ENCODE results near the gene TMEM38A.
"Not testable (repeated sequence)": the region's sequence is repeated elsewhere in the genome, so short reads cannot be mapped to it uniquely, and the experiment has no call there.

The TMEM38A gene

DNA sequence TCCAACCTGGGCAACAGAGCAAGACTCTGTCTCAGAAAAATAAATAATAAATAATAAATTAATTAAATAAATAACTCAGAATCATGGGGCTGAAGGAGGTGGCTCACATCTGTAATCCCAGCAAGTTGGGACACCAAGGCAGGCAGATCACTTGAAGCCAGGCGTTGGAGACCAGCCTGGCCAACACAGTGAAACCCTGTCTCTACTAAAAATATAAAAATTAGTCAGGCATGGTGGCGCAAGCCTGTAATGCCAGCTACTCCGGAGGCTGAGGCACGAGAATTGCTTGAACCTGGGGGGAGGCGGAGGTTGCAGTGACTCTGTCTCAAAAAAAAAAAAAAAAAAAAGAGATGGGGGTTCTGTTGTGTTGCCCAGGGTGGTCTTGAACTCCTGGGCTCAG is 7.2 kb downstream of the TMEM38A start:
- POLR2A ChIA-PET: no interaction called here

GRCh38 chr19:16668702-16669101 is 7.8 kb downstream of the TMEM38A start:
- CTCF ChIA-PET; POLR2A ChIA-PET; DNase-seq (ENCODE audit: extremely low spot score): not testable (repeated sequence)

More for the DNA sequence above, 7.2 kb downstream of the TMEM38A start:
- CTCF ChIA-PET: no interaction called here
- no peak for DNase-seq (ENCODE audit: extremely low spot score)
- TF ChIP-seq, protein P1, sequence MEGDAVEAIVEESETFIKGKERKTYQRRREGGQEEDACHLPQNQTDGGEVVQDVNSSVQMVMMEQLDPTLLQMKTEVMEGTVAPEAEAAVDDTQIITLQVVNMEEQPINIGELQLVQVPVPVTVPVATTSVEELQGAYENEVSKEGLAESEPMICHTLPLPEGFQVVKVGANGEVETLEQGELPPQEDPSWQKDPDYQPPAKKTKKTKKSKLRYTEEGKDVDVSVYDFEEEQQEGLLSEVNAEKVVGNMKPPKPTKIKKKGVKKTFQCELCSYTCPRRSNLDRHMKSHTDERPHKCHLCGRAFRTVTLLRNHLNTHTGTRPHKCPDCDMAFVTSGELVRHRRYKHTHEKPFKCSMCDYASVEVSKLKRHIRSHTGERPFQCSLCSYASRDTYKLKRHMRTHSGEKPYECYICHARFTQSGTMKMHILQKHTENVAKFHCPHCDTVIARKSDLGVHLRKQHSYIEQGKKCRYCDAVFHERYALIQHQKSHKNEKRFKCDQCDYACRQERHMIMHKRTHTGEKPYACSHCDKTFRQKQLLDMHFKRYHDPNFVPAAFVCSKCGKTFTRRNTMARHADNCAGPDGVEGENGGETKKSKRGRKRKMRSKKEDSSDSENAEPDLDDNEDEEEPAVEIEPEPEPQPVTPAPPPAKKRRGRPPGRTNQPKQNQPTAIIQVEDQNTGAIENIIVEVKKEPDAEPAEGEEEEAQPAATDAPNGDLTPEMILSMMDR (IDR thresholded peaks at IDR 0.05; ENCODE audit: control extremely low read depth, extremely low read depth, low read depth, missing control alignments): no peak

- POLR2A ChIA-PET: interaction anchor here (0.7 kb wide), 1 partner anchor 791 kb away, joined by 3 read pairs; the partner anchor contains the start of gene NXNL1
- TF ChIP-seq, protein P1 (IDR thresholded peaks at IDR 0.05; ENCODE audit: control extremely low read depth, extremely low read depth, low read depth, missing control alignments): no peak
- CTCF ChIA-PET: interaction anchor here (0.8 kb wide), 1 partner anchor 10 kb away, joined by 4 read pairs; the partner anchor contains the start of gene TMEM38A
- DNase-seq (ENCODE audit: extremely low spot score): no peak
Measured at GRCh38 chr19:16670291-16670690, 9.4 kb downstream of the TMEM38A start.

- ChIA-PET POLR2A (no interaction called here), CTCF (interaction anchor here (1.5 to 2.4 kb wide), 3 partner anchors 16 to 44 kb away, joined by 3 to 7 read pairs (median 6); no protein-coding TSS in a partner anchor)
- no peak for DNase-seq (ENCODE audit: extremely low spot score)
- TF ChIP-seq, protein P1 (IDR thresholded peaks at IDR 0.05; ENCODE audit: control extremely low read depth, extremely low read depth, low read depth, missing control alignments): no peak
Measured at GRCh38 chr19:16671652-16672274, 10.8 kb downstream of the TMEM38A start.

DNA sequence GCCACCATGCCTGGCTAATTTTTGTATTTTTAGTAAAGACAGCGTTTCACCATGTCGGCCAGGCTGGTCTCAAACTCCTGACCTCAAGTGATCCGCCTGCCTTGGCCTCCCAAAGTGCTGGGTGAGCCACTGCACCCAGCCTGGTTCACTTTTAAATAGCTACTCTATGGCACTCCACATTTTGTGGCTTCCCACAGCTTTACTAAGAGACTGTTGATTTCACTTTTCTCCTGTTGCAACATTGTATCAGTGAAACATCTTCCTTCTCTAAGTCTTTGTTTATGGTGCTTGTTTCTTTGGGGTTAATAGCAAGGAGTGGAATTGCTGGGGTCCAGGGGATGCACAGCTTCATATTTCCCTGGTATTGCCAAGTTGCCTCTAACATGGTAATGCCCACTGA is 12.3 kb downstream of the TMEM38A start:
- DNase-seq (ENCODE audit: extremely low spot score): no peak
- ChIA-PET CTCF (interaction anchor here (2.0 to 2.4 kb wide), 2 partner anchors 14 to 42 kb away, joined by 6 to 7 read pairs; no protein-coding TSS in a partner anchor), POLR2A (interaction anchor here (0.5 kb wide), 2 partner anchors 426 to 447 kb away, joined by 3 to 4 read pairs; no protein-coding TSS in a partner anchor)
- TF ChIP-seq, protein P1 (IDR thresholded peaks at IDR 0.05; ENCODE audit: control extremely low read depth, extremely low read depth, low read depth, missing control alignments): no peak

DNA sequence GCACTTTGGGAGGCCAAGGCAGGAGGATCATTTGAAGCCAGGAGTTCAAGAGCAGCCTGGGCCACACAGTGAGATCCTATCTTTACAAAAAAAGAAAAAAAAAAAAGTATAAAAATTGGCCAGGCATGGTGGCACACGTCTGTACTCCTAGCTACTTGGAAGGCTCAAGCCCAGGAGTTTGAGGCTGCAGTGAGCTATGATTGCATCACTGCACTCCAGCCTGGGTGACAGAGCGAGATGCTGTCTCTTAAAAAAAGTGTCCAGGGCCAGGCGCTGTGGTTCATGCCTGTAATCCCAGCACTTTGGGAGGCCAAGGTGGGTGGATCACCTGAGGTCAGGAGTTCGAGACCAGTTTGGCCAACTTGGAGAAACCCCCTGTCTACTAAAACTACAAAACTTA is 12.9 kb downstream of the TMEM38A start:
- not testable (repeated sequence) for DNase-seq (ENCODE audit: extremely low spot score)
- ChIA-PET CTCF (interaction anchor here (2.4 kb wide), 1 partner anchor 14 kb away, joined by 6 read pairs; no protein-coding TSS in a partner anchor), POLR2A (interaction anchor here (0.5 kb wide), 2 partner anchors 426 to 446 kb away, joined by 3 to 4 read pairs; no protein-coding TSS in a partner anchor)

GRCh38 chr19:16676101-16676798 is 15.3 kb downstream of the TMEM38A start:
- ChIA-PET CTCF (interaction anchor here (0.9 to 2.1 kb wide), 3 partner anchors 12 to 39 kb away, joined by 4 to 7 read pairs (median 5); no protein-coding TSS in a partner anchor), POLR2A (no interaction called here)
- TF ChIP-seq, protein P1 (IDR thresholded peaks at IDR 0.05; ENCODE audit: control extremely low read depth, extremely low read depth, low read depth, missing control alignments): no peak
- DNase-seq (ENCODE audit: extremely low spot score): no peak

Data from GM10248 (cell line).